Anterior cingulate cortex (tissue), 58 donors: ENCODE measurements around the gene RXRG.
A peak's percentile ranks its signal among the peaks of the same experiment; 100 is the strongest.

Source experiments
- DNase-seq, 58 donors: peaks; one replicate each; lab custom pipeline; 2025; lab: John Stamatoyannopoulos, UW

RXRG gene

DNA sequence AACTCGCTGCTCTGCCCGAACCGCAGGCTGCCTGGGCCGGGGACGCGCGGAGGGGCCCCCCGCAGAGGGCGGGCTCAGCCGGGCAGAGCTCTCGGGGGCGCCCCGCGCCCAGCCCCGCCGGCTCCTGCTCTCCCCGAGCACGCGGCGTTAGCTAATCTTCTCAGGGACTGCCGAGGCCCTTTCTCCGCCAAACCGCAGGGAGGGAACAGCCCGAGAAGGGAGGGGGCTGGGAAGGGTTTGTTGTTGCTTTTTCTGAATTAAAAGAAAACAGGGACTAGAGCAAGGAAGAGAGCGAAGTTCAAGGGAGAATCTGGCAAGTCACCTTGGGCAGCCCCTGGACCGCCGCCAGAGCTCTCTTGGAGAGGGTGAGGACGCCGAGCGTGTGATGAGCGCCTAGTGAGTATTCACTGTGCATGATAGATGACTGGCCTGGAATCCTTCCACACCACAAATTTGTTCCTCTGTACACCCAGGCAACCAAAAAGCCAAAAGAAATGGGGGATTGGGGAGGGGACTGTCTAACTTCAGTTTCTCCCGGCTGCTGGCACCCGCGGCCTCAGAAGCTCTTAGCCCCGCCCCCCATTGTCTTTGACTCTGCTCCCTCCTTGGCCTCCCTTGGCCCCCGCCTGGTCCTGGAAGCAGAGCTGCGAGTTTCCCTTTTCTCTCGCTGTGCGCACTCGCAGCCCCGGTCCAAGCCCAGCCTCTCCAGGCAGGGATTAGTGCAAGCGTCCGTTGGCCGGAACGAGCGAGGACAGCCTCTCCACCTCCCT, 68.7 kb downstream of the RXRG start:
- DNase-seq, result peak in 53 of 58 donors; percentile 19 to 90 (median 67)

DNA sequence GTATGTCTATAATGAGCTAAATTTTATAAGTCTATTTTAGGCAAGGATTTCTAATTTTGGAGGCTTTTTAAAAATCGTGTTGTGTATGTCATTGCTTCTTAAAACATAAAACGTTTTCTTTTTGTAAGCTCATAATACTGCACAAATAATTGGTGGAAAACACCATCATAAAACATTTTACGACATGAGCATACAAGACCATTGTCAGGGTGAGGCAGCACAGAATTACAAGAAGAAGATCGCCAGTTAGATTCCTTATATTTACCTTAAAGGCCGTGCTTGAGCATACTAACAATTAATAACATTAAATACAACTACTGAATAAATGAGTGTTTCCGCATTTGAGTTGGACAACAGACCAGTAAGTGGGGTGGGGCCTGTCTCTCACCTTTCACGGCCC, 69.3 kb downstream of the RXRG start:
- DNase-seq, result no peak

- DNase-seq, result no peak
Measured at GRCh38 chr1:165371588-165372225, 73.2 kb downstream of the RXRG start.

DNA sequence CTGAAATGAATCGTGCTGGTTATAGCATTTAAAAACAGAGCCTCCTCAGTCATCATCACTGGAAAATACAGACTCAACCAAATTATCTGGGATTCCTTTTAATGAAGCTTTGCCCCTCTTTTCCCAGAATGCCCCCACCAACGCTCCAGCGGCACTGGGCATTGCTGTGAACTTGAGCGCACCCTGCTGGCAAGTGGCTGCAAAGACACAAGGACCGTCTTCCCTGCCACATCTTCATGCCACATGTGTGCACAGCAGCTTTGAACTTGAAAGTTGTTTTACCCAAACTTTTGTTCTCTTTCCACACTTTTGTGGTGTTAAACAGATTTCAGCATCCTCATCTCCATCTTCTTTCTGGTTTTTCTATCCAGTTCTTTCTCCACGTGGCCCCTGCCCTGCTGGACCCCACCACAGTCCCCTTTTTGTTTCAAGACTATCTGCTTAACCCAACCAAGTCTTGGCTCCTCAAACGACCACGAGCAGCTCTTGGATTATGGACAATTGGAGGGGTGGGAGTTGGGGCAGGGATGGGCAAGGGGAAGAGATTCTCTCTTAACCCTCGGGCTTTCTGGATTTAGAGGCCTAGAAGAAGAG, 75.6 kb downstream of the RXRG start:
- peak in 45 of 58 donors; percentile 1 to 69 (median 22) for DNase-seq

DNA sequence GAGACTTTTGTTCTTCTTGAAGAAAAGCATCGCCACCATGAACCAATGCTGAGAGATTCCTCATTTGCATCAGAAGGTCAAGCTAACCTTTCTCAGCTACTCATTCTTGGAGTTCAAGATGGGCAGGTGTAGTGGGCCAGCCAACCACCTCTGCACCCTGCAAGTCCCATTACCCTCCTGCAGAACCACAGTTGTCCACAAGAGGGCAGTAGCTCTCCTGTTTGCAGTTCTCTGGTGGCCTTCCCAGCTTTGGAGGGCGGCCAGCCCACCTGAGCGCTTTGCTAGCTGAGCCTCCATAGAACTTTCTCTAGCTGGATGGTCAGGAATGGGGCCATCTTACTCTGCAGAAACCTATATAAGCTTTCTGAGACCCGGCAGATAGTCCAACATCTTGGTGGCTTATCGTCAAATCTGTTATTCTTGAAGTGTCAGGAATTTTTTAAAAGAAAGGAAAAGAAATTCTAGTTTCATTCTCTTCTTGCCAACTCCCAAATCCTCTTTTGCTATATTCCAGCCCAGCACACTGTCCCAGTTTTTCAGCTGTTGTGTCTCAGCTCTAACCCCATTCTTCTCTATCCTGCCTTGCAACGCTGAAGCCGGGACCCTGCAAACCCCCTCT, 77.4 kb downstream of the RXRG start:
- DNase-seq, result peak in 51 of 58 donors; percentile 4 to 80 (median 42)

DNA sequence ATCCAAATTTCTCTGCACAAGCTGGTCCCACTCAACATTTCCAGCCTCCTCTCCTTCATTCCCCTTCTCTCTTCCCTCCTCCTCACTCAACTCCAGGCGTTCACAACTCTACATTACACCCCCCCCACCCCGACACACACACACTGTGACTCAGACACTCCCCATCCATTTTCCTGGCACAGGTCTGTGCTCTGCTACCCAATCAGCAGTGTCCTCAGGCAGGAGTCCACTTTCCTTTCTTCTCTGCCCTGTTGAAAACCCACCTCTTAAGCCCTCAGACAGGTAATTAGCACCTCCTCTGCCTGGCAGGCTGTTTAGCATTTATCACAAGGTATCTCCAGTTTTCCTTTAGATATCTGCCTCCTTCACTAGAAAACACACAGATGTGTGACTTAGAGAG, 79.6 kb downstream of the RXRG start:
- no peak for DNase-seq

GRCh38 chr1:165364568-165365133, 80.3 kb downstream of the RXRG start:
- no peak for DNase-seq

DNA sequence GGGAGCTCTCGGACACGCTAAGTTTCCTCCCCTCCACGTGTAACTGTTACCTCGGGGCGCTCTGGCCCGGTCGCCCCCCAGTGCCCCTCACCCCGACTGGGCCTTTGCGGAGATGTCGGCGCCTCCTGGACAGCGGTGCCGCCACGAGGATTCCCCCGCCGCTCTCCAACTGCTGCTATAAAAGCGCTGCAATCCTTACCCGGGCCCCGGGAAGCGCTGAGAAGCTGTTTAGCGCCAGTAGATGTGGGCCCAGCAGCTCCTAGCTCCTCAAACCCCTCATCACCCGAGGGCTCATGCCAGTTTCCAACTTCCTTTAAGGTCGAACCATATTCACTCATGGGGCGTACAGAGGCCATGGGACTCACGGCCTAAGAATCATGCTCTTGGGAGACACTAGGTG, 88.0 kb downstream of the RXRG start:
- no peak for DNase-seq

DNA sequence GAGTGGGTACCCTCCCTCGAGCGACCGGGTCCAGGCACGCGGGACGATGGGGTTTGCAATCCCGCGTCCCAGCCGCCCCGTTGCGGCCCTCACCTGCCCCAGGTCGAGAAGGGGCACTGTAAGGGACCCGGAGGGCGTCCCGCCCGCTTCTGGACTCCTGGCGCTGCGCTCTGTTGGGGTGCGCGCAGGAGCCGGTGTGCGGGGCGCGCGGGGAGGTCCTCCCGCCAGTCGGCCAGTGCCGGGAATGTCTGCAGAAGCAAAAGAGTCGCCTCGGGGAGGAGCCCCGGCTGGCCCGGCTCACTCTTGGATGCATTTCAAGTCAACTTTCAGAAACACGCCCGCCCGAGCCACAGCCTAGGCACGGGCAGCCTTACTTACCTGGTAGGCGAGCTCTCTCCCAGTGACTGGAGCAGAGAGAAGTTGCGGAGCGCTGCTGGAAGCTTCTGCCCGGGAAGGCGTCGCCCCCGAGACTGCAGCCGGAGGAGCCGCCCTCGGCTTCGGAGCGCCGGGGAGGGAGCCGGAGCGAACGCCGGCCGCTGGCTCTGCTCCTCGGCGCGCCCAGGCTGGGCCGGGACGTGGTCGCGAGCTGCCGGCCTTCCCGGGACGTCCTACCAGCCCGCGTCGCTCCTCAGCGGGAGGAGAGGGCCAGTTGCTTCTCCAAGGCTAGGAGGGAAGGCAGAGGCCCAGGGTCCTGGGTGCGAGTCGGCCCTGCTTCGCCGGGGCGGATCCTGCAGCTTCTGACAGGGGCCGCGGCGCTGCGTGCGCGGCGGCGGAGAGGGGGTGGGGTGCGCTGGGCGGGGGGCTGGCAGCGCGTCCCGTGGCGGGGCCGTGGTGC, 88.7 kb downstream of the RXRG start, which contains the start of gene LMX1A:
Gene LMX1A, minus strand, starts transcription at position 739 of the 835 bp plus-strand sequence. CDS start 1,156 bp downstream, outside the sequence.
- no peak for DNase-seq

DNA sequence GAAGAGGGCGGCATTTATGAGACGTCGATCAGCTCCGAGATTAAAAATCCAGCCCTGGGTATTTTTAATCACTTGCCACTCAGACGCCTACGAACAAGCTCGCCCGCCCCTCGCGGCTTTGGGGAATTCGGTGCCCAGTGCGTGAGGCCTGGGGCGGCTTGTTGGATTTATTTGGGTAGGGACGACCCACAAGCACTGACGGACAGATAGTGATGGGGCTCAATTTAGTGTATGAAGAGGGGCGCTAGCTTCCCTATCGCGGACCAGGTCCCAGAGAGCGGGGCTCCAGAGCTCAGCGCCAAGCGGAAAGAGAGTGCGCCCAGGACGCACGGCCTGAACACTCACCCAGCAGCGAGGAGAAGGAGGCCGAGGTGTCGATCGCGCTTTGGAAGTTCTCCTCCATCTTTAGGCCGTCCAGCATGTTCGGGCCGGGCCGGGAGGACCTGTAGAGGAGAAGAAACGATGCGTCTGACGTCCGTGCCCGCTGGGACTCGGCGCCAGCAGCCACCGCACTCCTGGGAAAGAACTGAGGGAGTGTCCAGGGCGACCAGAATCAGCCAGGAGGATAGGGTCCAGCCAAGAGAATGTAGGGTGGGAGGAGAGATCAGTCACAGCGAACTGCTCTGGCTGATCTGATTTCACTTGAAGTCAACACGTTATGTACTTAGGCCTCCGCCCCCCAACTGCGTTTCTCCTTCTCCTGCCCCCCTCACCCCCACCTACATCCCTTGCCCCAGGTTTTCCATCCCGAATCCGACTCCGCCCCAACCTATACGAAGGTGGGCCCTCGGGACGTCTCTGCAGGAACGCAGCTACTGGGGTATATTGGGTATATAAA, 89.6 kb downstream of the RXRG start:
- DNase-seq, result no peak

DNA sequence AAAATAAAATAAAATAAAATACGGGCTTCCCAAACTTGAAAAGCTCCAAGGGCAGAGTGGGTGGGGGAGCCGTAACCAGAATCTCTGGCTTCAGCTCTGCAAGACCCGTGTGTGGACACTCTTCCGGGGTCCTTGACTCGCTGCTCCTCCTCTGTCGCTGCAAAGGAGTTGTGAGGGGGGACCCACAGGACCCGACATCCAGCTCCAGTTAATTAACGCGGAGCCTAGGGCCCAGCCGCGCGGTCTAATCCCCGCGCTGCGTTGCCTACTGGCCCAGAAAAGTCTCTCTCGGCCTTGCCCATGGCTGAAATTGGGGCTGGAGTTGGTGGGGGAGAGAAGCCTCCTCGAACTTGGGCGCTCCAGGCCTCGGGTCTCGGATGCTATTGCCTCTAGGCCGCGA, 90.2 kb downstream of the RXRG start:
- no peak for DNase-seq

DNA sequence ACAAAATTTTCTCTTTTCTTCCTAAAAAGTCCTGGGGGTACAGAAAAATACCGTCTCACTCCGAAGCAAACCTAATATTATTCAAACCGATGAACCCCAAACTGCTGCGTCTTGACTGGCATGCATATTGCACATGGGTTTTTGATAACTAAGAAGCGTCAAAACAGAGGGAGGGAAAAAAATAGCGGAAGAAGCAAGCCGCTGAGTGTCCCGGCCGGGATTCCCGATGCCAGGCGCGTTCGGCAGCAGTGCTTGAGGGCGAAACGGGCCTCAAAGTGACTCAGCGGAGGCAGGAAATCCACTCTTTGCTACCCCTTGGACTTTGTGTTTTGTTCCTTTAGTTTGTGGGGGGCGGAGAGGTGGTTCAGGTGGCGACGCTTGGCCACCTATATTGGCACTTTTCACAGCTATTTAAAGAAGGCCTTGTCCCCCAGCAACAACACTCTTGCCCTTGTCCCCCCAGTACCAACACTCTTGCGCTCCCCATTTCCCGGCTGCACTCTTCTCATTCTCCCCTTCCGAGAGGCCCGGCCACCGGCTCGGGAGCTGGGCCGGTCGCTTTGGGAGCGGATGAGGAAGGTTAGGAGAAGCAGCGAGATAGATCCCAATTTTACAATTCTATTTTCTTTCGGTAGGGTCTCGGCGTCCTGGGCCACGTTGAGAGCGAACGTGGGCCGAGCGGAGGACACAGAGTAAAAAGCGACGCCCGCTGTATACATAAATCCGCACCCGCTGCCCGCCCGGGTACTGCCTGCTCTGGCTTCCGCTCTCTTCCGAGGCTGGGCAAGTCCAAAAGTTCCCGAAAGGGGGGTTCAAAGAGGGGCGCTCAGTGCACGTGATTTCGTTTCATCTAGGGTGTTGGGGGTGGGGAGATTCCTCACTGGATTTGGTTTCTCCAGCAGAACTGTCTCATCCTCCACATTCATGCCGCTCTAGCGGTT, 90.9 kb downstream of the RXRG start:
- DNase-seq, result no peak

- DNase-seq, result no peak
Measured at GRCh38 chr1:165352442-165353293, 92.3 kb downstream of the RXRG start.

DNA sequence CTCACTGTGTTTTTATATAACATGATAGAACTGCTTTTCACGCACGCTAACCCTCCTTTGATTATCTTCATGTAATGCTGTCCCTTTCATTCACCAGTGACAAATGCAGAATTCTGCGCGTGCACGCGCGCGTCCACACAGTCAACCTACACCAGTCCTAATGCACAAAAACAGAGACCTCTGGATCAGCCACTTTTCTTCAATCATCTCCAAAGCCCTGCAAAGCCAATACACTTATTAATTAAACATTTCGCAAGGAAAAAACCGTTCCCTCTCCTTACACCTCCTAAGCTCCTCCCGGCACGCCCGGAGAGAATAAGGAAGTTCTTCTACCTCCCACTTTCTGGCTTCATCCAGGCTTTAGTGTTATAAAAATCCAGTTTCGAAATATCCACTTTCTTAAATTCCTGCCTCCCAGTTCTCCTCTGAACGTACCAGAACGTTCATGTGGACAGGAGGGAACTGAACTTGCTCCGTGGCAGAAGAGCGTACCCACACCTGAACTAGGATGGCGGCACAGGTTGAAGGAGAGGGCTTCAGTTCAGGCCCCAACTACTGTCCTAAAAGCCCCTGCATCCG, 93.0 kb downstream of the RXRG start:
- DNase-seq, result no peak
